Measurements from ENCODE around the gene MCOLN3.
A peak's percentile ranks its signal among the peaks of the same experiment; 100 is the strongest.

Gene MCOLN3, protein sequence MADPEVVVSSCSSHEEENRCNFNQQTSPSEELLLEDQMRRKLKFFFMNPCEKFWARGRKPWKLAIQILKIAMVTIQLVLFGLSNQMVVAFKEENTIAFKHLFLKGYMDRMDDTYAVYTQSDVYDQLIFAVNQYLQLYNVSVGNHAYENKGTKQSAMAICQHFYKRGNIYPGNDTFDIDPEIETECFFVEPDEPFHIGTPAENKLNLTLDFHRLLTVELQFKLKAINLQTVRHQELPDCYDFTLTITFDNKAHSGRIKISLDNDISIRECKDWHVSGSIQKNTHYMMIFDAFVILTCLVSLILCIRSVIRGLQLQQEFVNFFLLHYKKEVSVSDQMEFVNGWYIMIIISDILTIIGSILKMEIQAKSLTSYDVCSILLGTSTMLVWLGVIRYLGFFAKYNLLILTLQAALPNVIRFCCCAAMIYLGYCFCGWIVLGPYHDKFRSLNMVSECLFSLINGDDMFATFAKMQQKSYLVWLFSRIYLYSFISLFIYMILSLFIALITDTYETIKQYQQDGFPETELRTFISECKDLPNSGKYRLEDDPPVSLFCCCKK

GRCh38 chr1:85048296-85049064 is at the start of gene MCOLN3:
MCOLN3 (minus strand) TSS chr1:85048500; CDS start chr1:85045360, 3,140 bp downstream.
- H3K27ac Mint-ChIP-seq: no peak within 1 kb of the TSS
- H3K9me3 Mint-ChIP-seq: no peaks in the 10 kb centered on the region
- no peaks in the 10 kb centered on the region for H3K36me3 Mint-ChIP-seq
- H3K4me1 Mint-ChIP-seq: peaks cover 30% of the 10 kb centered on the region
- H3K4me3 Mint-ChIP-seq: peak within 1 kb of the TSS; percentile 77
- H3K27me3 Mint-ChIP-seq: peaks cover 31% of the 10 kb centered on the region

- H3K4me1 Mint-ChIP-seq: peaks cover 10% of the 10 kb centered on the region
- H3K4me3 Mint-ChIP-seq: no peak overlapping the region
- no peaks in the 10 kb centered on the region for H3K36me3 Mint-ChIP-seq
- H3K27me3 Mint-ChIP-seq: peaks cover 5% of the 10 kb centered on the region
- no peaks in the 10 kb centered on the region for H3K9me3 Mint-ChIP-seq
- H3K27ac Mint-ChIP-seq: no peak overlapping the region
These were observed 45.3 kb upstream of the MCOLN3 start for GRCh38 chr1:85093644-85094043.

DNA sequence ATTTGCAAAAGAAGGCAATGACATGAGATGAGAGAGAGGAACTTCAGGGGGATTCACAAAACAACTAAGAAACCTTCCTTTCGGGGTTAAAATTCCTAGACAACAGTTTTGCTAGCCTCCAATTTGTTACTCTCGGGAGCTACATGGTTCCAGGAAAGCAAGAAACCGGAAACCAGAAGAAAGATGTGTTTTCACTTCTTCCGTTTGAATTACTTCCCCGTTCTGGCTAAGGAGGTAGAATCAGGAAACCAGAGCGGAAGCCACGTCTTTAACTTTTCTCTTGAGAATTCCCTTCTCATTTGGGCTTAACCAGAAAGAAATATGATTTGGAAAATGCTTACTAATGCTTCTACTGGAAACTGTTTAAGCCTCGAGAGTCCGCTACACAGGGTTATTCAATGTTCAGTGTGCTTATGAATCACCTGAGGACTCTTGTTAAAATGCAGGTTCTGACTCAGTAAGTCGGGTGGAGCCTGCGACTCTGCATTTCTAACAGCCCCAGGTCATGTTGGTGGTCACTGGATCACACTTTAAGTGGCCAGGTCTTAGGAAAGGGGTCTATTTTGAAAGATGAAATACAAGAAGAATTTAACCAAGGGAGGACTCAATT is 43.5 kb upstream of the MCOLN3 start:
- peak overlapping the region; percentile 86 for H3K4me3 Mint-ChIP-seq
- H3K27ac Mint-ChIP-seq: peak overlapping the region; percentile 48
- H3K4me1 Mint-ChIP-seq: peaks cover 10% of the 10 kb centered on the region
- no peaks in the 10 kb centered on the region for H3K9me3 Mint-ChIP-seq
- no peaks in the 10 kb centered on the region for H3K36me3 Mint-ChIP-seq
- peaks cover 5% of the 10 kb centered on the region for H3K27me3 Mint-ChIP-seq

GRCh38 chr1:85090225-85090624 is 41.9 kb upstream of the MCOLN3 start:
- Mint-ChIP-seq H3K27ac (no peak overlapping the region), H3K27me3 (peaks cover 3% of the 10 kb centered on the region), H3K4me3 (no peak overlapping the region)

DNA sequence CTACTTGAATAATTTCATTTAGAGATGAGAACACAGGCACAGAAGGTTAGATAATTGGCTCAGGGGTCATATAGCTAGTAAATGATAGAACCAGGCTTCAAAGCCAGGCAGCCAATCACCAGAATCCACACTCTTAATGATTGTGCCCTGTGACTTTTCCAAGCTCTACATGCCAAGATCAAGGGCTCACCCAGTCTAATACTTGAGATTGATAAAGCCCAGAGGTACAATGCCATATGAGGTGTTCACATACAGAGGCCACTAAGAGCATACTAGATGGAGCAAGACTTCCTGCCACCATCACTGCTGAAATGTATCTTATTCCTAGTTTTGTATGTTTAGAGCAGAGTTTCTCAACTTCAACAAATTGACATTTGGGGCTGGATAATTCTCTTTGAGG is 40.9 kb upstream of the MCOLN3 start:
- Mint-ChIP-seq H3K36me3 (no peaks in the 10 kb centered on the region), H3K27ac (no peak overlapping the region)

More at GRCh38 chr1:85090225-85090624, 41.9 kb upstream of the MCOLN3 start:
- Mint-ChIP-seq H3K9me3 (no peaks in the 10 kb centered on the region), H3K4me1 (peaks cover 10% of the 10 kb centered on the region), H3K36me3 (no peaks in the 10 kb centered on the region)

DNA sequence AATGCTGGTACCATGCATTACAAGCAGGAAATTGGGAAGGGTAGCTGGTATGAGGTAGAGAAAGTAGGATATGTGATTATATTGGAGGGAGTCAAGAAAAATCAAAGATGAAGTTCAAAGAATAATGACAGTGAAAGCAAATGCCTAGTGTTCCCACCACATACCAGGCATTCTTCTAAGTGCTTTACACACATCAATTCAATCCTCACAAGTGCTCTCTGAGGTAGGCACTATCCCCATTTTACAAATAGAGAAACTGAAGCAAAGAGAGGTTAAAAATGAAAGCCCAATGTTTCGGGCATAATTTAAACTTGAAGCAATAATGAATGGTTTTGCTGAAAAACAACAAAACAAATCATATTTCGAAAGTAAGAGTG is 40.1 kb upstream of the MCOLN3 start:
- no peak overlapping the region for H3K4me3 Mint-ChIP-seq

More for the DNA sequence above, 40.9 kb upstream of the MCOLN3 start:
- Mint-ChIP-seq H3K27me3 (peaks cover 3% of the 10 kb centered on the region), H3K4me3 (no peak overlapping the region), H3K4me1 (peaks cover 10% of the 10 kb centered on the region), H3K9me3 (no peaks in the 10 kb centered on the region)

DNA sequence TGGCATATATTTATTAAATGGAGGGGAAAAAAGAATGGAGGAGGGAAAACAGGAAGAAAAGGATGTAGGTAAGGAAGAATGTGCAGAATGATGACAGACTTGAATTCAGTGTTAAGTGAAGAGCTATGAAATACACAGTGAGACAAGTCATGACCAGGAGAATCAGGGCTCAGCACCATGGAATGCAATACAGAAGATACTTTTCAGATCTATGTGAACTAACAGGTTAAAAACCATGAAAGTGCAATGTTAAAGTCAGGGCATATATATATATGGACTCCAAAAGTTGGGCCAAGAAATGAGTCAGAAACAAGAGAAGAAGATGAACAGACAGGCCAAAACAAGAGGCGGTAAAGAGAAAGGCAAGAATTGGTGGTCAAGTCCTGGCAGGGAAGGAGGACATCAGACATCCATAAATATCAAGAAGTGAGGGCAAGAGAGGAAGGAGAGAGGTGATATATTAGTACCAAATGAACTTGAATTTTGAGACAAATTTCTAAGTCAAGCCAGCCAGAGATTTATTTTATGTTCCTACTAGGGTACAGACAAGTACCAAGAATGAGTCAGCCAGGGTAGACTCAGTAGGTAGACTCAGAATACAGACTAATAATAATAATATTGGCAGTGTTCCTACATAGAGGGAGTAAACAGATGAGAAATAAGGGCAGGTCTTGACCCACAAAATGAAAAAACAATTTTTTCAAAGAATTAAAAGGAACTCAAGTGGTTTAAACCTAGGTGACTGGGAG is 39.5 kb upstream of the MCOLN3 start:
- H3K4me3 Mint-ChIP-seq: no peak overlapping the region
- H3K4me1 Mint-ChIP-seq: peaks cover 10% of the 10 kb centered on the region
- peaks cover 3% of the 10 kb centered on the region for H3K27me3 Mint-ChIP-seq
- H3K27ac Mint-ChIP-seq: no peak overlapping the region
- H3K9me3 Mint-ChIP-seq: no peaks in the 10 kb centered on the region
- no peaks in the 10 kb centered on the region for H3K36me3 Mint-ChIP-seq

More for the DNA sequence above, 40.1 kb upstream of the MCOLN3 start:
- peaks cover 2% of the 10 kb centered on the region for H3K27me3 Mint-ChIP-seq
- H3K9me3 Mint-ChIP-seq: no peaks in the 10 kb centered on the region
- H3K27ac Mint-ChIP-seq: no peak overlapping the region
- no peaks in the 10 kb centered on the region for H3K36me3 Mint-ChIP-seq
- H3K4me1 Mint-ChIP-seq: peaks cover 10% of the 10 kb centered on the region

GRCh38 chr1:85085417-85085816 is 37.1 kb upstream of the MCOLN3 start:
- no peak overlapping the region for H3K4me3 Mint-ChIP-seq
- no peaks in the 10 kb centered on the region for H3K4me1 Mint-ChIP-seq
- H3K27me3 Mint-ChIP-seq: peaks cover 3% of the 10 kb centered on the region
- no peak overlapping the region for H3K27ac Mint-ChIP-seq
- H3K36me3 Mint-ChIP-seq: no peaks in the 10 kb centered on the region
- H3K9me3 Mint-ChIP-seq: no peaks in the 10 kb centered on the region

DNA sequence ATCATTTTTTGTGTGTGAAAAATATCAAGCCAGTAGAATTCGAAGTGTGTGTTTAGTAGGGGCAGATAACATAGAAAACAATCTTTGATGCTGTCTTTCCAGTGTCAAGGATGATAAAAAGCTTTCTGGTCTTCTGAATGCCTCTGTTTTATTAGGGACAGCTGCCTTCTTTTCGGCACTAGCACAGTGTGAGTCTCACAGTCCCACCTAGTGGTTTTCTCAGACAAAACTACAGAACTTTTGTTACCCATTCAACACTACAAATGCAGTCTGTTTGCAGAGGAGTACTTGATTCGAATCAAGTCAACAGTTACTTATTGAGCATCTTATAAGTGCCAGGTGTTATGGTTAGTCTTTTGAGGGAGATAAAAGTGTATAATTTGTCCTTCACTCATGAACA is 30.6 kb upstream of the MCOLN3 start:
- no peak overlapping the region for H3K4me3 Mint-ChIP-seq
- H3K36me3 Mint-ChIP-seq: no peaks in the 10 kb centered on the region
- H3K4me1 Mint-ChIP-seq: peaks cover 4% of the 10 kb centered on the region
- peaks cover 3% of the 10 kb centered on the region for H3K27me3 Mint-ChIP-seq
- peaks cover 5% of the 10 kb centered on the region for H3K9me3 Mint-ChIP-seq
- no peak overlapping the region for H3K27ac Mint-ChIP-seq

GRCh38 chr1:85074365-85074964 is 26.2 kb upstream of the MCOLN3 start:
- no peaks in the 10 kb centered on the region for H3K36me3 Mint-ChIP-seq
- H3K9me3 Mint-ChIP-seq: peaks cover 5% of the 10 kb centered on the region
- no peaks in the 10 kb centered on the region for H3K27me3 Mint-ChIP-seq
- H3K4me1 Mint-ChIP-seq: peaks cover 4% of the 10 kb centered on the region
- H3K4me3 Mint-ChIP-seq: no peak overlapping the region
- no peak overlapping the region for H3K27ac Mint-ChIP-seq

DNA sequence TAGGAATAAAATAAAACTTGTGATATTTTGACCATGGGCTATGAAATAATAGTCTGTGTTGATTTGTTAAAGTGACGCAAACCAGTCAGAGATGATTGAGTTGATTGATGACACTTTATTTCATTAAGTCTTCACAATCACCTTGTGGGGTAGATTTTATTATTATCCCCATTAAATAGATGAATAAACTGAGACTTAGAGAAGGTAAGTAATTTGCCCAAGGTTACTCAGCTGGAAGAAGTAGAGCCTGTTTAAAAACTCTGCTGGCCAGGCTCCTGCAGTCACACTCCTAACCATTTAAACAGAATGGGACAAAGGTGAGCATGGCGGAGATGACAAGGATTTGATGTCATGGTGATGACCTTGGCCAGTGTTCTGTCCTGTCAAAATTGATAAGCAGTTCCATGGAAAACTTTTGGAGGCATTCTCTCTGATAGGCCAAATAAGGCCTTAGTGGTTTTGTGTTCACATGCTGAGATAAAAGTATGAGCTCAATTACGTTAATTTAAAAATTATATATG is 22.7 kb upstream of the MCOLN3 start:
- Mint-ChIP-seq H3K4me3 (no peak overlapping the region), H3K4me1 (peaks cover 4% of the 10 kb centered on the region), H3K27ac (no peak overlapping the region), H3K27me3 (peaks cover 2% of the 10 kb centered on the region), H3K9me3 (no peaks in the 10 kb centered on the region), H3K36me3 (no peaks in the 10 kb centered on the region)

- Mint-ChIP-seq H3K4me3 (no peak overlapping the region), H3K4me1 (no peaks in the 10 kb centered on the region)
These were observed 20.5 kb upstream of the MCOLN3 start for GRCh38 chr1:85068846-85069245.

DNA sequence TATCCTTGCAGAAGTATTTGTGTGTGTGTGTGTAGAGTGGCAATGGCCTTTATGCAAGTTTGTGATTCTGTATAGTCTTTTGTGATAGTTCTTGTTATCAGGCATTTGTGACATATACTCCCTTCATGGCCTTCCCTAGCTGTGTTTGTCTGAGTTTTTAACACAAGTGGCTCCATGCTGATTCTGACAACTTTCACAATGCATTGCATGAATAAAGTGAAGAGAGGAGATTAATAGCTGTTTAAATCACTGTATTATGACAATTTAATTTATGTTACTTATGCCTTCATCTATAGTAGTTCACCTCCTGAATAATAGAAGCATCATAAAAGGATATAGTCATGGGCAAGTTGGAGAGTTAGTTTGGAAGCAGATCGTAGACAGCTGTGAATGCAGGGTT is 17.2 kb upstream of the MCOLN3 start:
- Mint-ChIP-seq H3K27ac (no peak overlapping the region), H3K9me3 (no peaks in the 10 kb centered on the region), H3K4me1 (peaks cover 17% of the 10 kb centered on the region), H3K4me3 (no peak overlapping the region), H3K27me3 (peaks cover 3% of the 10 kb centered on the region), H3K36me3 (no peaks in the 10 kb centered on the region)

More at GRCh38 chr1:85068846-85069245, 20.5 kb upstream of the MCOLN3 start:
- H3K27me3 Mint-ChIP-seq: peaks cover 2% of the 10 kb centered on the region
- no peaks in the 10 kb centered on the region for H3K9me3 Mint-ChIP-seq
- no peaks in the 10 kb centered on the region for H3K36me3 Mint-ChIP-seq
- no peak overlapping the region for H3K27ac Mint-ChIP-seq

- H3K36me3 Mint-ChIP-seq: no peaks in the 10 kb centered on the region
- peak overlapping the region; percentile 87 for H3K4me3 Mint-ChIP-seq
- H3K27me3 Mint-ChIP-seq: peaks cover 3% of the 10 kb centered on the region
- no peak overlapping the region for H3K27ac Mint-ChIP-seq
- H3K9me3 Mint-ChIP-seq: no peaks in the 10 kb centered on the region
- H3K4me1 Mint-ChIP-seq: peaks cover 19% of the 10 kb centered on the region
These were observed 14.2 kb upstream of the MCOLN3 start for GRCh38 chr1:85062425-85063026.
